HG03060 (cell line): ENCODE measurements around the gene THSD8.

ENCODE experiments used
- ATAC-seq: cut with Tn5 transposase; IDR thresholded peaks from one replicate; pipeline ENCODE4 v1.9.1; 2021; ENCODE audit warnings: low read depth, moderate number of reproducible peaks; ENCODE audit not compliant: unreplicated experiment

THSD8 gene

GRCh38 chr19:12847159-12848139, 45.6 kb downstream of the THSD8 start:
- ATAC-seq: no peak
